ENCODE measurements around the gene WARS2.

WARS2 gene

DNA sequence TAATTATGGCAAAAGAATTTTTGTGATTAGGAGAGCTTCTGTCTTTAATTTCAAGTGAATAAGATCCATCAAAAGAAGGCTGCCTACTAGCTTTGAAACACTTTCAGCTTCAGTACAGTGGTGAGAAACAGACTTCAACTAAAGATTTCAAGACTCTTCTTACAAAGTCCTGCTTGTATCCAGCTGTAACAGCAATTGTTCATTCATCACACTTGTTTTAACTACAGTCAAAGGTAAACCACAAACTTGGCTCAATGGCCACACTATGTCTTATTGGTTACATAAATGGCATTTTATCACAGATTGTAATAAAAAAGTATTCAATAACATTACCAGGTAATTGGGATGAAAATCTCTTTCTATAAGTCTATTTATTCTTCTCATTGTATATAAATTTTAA lies 59.2 kb downstream of the WARS2 start:
- DNase-seq = no peak

DNA sequence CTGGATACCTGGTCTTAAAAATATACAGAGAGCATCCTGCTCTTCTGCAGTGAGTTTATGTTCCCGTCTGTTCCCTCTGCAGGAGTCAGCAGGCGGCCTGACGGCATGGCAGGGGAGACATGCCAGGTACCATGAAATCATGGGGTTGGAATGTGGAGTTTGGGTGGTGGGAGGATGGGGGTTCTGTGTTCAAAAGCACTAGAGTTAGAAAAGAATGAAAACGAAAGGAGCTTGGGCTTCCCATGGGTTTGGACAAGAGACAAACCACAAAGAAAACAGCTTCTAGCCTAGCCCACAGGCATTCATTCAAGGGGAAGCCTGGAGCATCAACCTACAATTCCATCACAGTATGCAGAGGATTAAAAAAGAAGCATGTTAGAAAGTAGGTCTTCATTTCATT lies 59.9 kb downstream of the WARS2 start:
- no peak for DNase-seq

DNA sequence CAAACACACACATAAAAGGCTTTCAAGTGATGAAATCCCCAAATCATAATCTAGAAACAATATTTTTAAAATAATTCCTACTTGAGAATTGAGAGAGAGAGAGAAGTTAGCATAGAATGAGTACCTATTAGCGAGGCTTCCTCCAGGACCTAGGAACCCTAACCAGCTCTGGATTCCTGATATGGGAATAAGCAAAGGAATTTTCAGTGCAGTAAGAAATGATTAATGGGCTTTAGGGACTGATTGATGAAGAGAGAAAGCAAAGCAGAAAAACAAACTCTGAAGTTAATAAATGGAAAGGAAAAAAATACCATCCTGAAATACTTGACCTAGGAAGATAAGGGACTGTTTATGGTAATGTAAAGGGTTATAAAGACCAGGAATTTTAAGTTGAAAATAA lies 60.6 kb downstream of the WARS2 start:
- no peak for DNase-seq

DNA sequence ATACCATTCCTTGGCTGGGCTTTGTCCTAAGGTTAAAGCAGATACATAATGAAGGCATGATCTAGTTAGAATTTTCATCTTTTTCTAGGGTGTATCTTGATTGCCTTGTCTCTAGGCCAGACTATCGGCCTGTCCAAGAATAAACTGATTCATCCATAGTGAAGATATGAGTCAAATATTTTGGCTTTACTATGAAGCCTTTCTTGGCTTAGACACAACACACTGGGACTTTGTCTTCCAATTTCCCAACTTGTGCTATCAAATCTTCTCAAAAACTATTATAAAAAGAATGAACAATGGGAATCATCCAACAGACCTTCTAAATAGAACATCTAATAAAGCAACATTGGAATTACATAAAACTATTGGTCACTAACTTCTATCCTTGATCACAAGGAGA lies 64.8 kb downstream of the WARS2 start:
- no peak for DNase-seq

DNA sequence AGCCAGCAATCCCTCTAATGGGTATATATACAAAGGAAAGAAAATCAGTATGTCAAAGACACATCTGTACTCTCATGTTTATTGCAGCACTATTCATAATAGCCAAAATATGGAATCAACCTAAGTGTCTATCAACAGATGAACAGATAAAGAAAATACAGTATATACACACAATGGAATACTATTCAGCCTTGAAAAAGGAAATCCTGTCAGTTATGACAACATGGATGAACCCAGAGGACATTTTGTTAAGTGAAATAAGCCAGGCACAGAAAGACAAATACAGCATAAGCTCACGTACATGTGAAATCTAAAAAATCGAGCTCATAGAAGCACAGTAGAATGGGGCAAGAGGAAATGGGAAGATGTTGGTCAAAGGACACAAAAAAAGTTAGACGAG lies 69.1 kb downstream of the WARS2 start:
- no peak for DNase-seq

DNA sequence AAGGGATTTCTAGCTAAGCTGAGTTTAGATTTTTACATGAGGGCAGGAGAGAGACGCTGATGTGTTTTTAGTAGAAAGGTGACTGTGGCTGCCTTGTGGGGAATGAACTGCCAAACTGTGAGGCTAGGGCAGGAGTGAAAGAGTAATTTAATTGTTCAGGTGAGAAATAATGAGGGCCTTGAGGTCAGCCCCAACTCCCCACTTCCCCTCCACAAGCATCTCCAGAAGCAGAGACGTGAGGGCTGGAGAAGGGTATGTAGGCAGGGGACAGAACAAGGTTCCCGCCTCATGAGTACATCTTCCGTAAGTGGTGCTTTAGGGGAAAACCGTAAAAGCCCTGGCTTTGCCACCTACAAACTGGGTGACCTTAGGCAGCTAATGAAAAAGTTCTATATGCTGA lies 70.8 kb downstream of the WARS2 start:
- DNase-seq = no peak

DNA sequence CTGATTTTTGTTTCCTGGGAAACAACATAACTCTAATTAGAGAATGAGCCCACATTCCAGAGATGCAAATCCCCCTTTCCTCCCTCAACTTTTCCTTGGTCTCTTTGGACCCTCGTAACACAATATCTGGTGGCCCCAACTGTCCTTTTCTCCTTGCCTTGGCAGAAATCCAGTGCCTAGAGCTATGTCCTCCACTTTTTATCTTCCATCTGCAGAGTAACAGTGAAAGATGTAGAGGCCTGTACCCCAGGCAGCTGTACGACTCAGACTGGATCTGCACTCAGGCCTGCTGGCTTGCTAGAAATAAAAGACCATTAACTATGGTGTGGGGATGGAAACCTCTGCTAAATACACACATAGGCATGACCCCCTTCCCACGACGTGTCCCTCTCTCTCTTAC lies 72.0 kb downstream of the WARS2 start:
- DNase-seq = no peak

DNA sequence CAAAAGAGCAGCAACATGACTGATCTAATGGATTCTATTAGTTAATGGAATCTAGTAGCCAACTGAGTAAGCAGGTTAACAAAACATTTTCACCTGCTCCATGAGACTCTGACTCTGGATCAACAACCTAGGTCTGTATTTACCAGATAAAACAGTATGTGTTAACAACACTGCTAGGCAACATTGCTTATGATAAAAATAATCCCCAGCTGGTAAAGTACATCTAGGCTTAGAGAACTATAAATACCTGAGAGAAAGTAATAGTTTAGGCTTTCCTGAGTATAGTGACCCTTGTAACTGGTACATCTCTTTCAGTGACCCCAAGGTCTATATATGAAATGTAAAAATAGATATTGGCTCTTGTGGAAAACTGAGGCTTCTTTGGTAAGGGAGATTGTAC lies 78.8 kb downstream of the WARS2 start:
- DNase-seq = no peak

DNA sequence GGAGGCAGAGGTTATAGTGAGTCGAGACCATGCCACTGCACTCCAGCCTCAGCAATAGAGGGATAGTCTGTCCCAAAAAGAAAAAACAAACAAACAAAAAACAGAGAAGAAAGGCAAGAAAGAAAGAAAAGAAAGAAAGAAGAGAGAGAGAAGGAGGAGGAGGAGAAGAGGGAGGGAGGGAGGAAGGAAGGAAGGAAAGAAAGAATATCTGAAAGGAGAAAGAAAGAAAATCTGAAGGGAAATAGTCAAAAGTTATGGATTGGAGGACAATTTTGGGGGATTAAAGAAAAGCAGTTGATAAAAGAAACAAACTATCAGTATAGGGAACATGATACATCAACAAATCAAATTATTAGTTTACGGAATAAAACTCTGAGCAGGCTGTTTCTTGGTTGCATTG lies 84.9 kb downstream of the WARS2 start:
- no peak for DNase-seq

DNA sequence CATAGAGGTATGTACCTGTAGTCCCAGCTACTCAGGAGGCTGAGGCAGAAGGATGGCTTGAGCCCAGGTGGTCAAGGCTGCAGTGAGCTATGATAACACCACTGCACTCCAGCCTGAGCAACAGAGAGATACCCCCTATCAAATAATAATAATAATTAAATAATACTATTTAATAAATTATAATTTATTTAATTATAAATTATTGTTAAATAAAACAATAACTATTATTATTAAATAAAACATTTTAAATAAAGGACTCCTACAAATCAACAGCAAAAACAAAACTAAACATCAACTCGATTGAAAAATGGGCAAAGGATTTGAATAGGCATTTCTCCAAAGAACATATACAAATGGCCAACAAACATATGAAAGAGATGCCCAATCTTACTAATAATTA lies 86.5 kb downstream of the WARS2 start:
- DNase-seq = no peak

DNA sequence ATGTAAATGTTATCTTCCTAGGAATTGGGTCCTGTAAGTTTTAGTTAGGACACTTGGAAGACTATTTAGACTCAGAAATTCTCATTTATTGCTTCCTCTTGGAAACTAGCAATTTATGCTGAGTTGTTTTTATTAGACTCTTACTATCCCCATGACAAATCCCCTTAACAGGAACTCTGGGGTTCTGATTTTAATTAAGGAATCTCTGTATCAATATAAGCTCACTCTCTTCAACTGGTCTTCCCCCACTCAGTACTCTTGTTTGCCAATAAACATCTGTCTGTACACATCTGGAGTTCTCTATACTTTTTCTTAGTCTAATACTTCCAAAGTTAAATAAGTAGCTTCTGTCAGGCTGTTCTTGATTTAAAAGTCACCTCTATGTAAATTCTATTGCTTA lies 88.2 kb downstream of the WARS2 start:
- DNase-seq = no peak

DNA sequence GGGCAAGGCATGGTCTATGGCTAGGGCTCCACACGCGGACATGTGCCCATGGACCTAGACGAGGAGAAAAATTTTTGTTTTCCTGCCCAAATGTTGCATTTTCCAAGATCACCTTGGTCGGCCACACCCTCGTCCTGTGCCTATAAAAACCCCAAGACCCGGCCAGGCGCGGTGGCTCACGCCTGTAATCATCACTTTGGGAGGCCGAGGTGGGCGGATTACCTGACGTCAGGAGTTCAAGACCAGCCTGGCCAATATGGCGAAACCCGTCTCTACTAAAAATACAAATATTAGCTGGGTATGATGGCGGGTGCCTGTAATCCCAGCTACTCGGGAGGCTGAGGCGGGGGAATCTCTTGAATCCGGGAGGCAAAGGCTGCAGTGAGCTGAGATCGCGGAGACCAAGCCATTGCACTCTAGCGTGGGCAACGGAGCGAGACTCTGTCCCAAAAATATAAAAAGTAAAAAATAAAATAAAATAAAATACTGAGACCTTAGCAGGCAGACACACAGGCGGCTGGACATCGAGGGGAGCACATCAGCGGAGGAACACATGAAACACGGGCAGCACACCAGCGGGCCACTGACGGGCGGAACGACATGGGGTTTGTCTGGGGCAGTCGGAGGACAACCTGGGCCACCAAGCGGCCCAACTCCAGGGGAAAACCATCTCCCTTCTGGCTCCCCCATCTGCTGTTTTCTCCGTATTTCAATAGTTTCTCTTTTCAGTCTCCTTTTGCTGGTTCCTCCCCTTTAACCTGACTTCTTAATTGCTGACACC lies 91.6 kb downstream of the WARS2 start:
- DNase-seq = no peak

DNA sequence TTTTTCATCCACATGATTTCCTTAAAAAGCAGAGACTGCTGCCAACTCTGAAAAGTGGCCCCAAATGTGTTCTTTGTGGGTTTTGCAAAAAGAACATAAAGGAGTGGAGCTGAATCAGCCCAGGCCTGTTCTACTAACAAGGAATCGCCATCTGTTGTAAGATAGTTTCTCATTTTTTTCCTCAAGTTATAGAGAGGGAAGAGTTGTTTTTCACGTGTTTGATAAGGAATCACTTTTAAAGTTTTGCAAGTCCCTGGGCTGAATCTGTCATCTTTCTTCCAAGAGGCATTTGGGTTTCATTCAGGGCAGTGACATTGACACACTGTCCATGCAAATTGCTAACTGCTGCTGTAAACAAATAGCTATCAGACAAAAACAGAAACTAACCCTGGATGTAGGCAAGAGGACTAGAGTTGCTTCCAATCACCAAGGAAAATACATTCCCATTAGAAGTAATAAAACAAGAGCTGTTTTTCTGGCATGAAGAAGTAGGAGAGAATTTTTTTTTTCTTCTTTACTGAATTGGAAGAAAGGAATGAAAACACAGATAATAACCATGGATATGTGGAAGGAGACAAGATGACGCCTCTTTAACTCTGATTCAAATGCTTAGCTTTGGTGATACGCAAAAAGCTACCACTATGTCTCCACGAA lies 93.5 kb downstream of the WARS2 start:
- DNase-seq = no peak

DNA sequence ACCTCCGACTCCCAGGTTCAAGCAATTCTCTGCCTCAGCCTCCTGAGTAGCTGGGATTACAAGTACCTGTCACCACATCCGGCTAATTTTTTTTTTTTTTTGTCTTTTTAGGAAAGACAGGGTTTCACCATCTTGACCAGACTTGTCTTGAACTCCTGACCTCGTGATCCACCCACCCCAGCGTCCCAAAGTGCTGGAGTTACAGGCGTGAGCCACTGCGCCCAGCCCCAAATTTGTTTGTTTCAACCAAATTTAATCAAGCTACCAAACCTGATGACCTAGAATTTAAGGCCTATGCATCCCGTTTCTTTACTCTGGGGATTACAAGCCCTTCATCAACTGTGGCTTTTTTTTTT lies 94.0 kb downstream of the WARS2 start:
- no peak for DNase-seq

DNA sequence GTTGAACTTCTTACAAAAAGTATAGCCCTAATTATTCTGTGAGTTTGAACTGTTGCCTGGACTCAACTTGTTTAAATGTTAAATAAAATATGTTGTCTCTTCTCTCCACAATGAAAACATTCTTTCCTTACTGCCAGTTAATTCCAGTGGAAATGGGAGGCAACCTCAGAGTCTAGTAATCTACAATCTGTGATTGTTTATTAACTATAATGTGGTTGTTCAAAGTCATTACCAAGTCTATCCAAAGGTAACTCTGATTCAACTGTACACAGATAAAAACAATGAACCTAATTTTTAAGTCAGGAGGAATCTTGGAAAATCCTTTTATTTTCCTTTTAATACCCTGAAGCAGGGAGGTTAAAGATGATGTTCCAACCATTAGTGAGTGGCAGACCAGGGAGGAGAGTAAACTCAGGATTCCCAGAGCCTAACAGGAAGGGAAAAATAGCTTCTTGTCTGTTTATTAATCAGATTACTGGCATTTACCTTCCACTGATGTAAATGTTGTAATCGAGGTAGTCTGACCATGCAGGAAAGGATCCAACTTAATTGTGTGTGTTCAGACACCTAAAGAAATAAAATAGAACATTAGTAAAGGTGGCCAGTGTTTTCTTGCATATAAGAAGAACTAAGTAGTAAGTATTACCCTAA lies 95.2 kb downstream of the WARS2 start:
- DNase-seq = no peak

DNA sequence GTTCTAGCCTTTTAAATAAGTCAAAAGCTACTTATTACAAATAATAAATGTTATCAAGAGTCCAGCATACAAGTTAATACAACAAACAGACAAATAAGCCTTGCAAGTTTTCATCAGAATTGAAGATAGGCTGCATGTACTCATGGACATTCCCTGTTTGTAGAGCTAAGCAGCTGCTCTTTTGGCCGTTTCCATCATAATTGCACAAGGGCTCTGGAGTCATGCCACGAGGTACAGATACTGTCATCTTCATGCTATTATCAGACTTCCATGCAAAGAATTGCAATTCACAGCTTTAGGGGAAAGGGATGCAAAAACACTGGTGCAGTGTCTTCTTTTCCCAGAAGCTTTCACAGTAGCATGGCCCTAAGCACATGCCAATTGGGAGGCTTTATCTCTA lies 99.5 kb downstream of the WARS2 start:
- no peak for DNase-seq

DNA sequence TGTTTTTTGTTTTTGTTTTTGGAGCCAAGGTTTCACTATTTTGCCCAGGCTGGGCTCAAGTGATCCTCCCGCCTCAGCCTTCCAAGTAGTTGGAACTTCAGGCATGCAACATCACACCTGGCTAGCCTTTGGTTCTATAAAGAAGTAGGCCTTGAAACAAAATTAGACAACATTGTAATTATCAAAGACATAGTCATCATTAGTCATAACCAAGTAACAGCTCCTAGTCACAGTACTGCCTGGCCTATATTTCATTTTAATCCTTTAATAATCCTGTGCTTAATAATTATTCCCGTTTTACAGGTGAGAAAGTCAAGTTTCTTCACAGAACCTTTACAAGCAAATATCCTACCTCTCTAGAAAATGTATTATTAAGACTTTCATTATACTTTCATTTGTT lies 100.0 kb downstream of the WARS2 start:
- no peak for DNase-seq

DNA sequence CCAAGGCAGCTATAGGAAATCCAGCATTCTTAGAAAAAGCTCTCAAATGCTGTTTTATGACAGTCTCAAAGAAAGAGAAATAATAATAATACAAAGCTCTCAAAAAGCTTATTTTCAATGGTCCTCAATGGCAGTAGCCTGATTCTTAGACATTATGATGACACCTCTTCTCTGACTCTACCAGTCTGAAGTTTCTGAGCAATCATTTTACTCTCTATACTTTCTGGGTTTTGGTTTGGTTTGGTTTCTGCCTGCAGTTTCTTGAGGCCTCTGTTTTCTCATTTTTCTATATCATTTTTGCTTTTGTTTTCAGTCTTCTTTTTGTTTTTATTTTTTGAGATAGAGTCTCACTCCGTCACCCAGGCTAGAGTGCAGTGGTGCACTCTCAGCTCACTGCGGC lies 102.1 kb downstream of the WARS2 start:
- no peak for DNase-seq

DNA sequence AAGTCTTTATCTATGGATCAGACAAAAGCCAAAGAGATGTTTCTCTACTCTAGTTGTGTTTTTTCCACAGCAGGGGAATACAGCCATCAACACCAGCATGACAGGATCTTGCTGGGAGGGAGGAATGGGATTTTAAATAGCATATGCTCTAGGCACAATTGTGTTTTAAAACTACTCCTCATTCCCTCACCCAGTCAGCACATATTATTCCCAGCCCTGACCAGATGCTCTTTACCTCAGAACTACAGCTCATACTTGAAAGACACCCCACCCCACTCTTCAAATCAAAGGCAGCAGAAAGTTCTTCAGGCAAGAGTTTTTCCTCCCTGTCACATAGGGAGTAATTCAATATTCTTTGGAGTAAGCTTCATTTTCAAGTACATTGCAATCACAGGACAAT lies 106.1 kb downstream of the WARS2 start:
- DNase-seq = no peak

DNA sequence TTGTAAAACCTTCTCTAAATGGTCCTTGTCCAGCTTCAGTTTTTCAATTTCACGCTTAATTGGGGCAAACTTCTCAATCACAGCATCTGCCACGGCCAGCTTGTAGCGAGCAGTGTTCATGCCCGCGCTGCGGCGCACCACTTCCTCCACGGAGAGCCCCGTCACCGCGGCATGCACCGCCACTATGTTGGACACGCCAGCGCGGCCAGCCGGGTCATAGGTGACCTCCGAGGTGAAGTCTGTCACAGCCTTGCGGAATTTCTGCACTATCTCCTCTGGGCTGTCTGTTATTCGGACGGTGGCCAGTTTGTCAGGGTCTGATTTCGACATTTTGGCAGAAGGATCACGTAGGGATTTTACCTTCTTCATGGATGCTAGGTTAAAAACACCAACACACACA lies 107.5 kb downstream of the WARS2 start:
- DNase-seq = no peak

DNA sequence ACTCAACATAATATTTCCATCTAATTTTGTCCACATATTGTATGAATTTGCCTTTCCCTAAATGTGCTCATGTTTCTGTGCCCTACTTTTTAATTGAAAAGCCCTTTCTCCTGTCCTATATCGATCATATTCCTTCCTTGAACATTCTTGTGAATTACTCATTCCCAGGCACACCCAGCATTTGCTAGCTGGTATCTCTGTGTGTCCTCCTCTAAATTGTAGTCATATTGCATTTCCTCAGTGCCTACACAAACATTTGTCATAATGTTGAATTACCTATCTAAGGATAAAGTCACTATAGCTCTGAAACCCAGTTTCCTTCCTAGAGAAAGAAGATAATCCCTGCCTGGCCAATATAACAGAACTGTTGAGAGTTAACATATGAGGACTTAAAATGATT lies 112.7 kb downstream of the WARS2 start:
- DNase-seq = no peak

DNA sequence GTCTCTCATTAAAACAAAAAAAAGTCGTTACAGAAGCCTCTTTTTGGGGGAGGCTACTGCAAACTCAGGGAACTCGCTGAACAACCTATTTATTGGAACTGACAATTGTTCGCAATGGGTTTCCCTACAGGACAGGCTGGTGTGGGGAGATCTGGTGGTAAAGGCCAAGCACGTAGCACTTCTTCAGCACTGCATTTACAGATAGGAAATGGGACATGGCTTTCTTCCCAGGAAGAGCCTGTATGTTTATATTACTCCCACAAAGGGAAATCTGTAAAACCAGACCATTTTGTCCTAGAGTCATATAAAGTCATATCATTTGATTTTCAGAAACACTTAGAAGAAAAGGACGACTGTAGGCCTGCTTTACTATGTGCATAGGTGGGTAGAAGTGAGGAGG lies 113.5 kb downstream of the WARS2 start:
- DNase-seq = no peak

DNA sequence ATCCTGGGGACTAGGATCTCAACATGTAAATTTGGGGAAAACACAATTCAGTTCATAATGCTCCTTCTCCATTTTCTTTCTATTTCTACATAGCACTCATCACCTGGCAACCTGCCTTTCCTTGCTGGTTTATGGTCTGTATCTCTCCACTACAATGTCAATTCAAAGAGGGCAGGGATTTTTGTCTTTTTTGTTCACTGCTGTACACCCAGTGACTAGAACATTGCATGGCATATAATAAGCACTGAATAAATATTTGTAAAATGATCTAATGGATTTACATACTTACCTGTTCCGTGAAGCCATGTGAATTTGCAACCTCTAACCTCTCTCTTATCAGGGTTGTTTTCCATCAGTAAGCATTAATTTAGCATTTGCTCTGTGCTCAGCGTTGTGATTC lies 124.9 kb downstream of the WARS2 start:
- no peak for DNase-seq

DNA sequence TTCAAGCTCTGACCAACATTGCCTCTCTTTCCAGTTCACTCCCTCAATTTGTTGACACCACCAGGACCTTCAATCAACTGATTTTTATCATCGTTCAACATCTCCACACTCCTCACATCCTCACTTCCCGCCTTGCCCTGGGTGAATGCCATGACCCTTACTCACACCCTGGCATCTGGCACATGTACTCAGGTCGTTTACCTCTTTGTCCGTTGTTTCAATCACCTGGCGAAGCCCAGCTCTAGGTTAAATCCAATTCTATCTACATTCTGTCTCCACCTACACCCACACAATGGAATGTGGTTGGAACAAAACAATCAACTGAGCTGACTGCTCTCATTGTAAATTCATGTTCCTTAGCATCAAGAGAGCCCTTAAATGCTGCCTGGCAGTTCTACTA lies 128.1 kb downstream of the WARS2 start:
- DNase-seq = no peak

DNA sequence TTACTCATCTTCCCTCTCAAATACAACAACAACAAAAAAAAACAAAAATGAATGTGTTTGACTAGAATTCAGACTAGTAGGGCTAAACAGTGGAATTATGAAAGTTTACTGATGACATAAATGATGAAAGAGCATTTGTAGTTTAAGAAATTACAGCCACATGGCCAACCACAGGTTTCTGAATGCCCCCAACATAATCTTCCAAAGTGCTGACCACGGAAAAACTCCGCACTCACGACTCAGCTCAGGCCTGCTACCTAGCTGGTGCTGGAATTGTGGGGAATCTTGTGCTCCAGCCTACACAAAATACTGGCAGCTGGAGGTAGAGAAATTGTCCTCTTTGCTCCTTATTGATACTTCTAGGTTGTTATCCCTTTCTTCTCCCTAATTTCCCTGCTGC lies 128.7 kb downstream of the WARS2 start:
- no peak for DNase-seq
